Tibial nerve (tissue), 4 donors: ENCODE data around the gene CCK. TPM values are rescaled to one million over a fixed set of nuclear protein-coding genes. Genes with fewer than 3 reads are reported as not detected.

Source experiments
- DNase-seq, 2 donors: peaks; one replicate each; pipeline ENCODE4 v3.0.0-alpha.2; 2019; ENCODE audit warnings: low spot score in 2 of 2
- H3K27ac ChIP-seq, 4 donors: fragments of 200-600 bp; sonication (generic) in 3 of 4; one replicate each; pipeline ENCODE4 v1.5.1; 2017 to 2019; ENCODE audit warnings: mild to moderate bottlenecking in 1 of 4
- H3K27me3 ChIP-seq, 2 donors: fragments of 200-600 bp; sonication (generic) in 1 of 2; one replicate each; pipeline versions ENCODE4 v1.5.1 to v1.6.0; 2017 to 2019
- H3K36me3 ChIP-seq, 3 donors: fragments of 200-600 bp; sonication (generic); one replicate each; pipeline ENCODE4 v1.5.1; 2018 to 2019
- H3K4me1 ChIP-seq, 4 donors: fragments of 200-600 bp; sonication (generic) in 3 of 4; one replicate each; pipeline ENCODE4 v1.5.1; 2017 to 2019
- H3K4me3 ChIP-seq, 4 donors: fragments of 200-600 bp; sonication (generic) in 3 of 4; one replicate each; pipeline ENCODE4 v1.5.1; 2017 to 2019; ENCODE audit warnings: mild to moderate bottlenecking in 1 of 4, moderate library complexity in 1 of 4
- H3K9me3 ChIP-seq, 4 donors: fragments of 200-600 bp; sonication (generic) in 3 of 4; one replicate each; pipeline ENCODE4 v1.5.1; 2017 to 2019
- EP300 ChIP-seq, 2 donors: sonication (generic); formaldehyde crosslinking; IDR thresholded peaks; one replicate each; pipeline ENCODE4 v1.6.1; 2017; ENCODE audit warnings: antibody characterized with exemption in 2 of 2, mild to moderate bottlenecking in 1 of 2
- POLR2A ChIP-seq, 2 donors: fragments of 450-650 bp; IDR thresholded peaks; one replicate each; pipeline ENCODE4 v1.6.1; 2017; ENCODE audit warnings: antibody characterized with exemption in 2 of 2, mild to moderate bottlenecking in 2 of 2, moderate library complexity in 2 of 2
- WGBS, 2 donors: methylation state at CpG; one replicate each; pipeline ENCODE4 v1.1.5; 2018; 5-methylcytosine and 5-hydroxymethylcytosine counted together
- total RNA-seq, 4 donors: library from RNA; depleted of rRNA; stranded (reverse); fragments of >200 nt; gene quantifications; one replicate each; pipeline ENCODE4 v1.1.0, GENCODE V29; 2016
- TF ChIP-seq, protein P1 (sequence below), 5 experiments: fragments of 200-600 bp in 3 of 5; fragments of 450-650 bp in 2 of 5; sonication (generic) in 3 of 5; IDR thresholded peaks; one replicate each; pipeline ENCODE4 v1.5.1; 2016 to 2019; ENCODE audit warnings: antibody characterized with exemption in 5 of 5, mild to moderate bottlenecking in 3 of 5, moderate library complexity in 2 of 5

The CCK gene
- total RNA-seq, 4 donors from 2014 or later: not detected

DNA sequence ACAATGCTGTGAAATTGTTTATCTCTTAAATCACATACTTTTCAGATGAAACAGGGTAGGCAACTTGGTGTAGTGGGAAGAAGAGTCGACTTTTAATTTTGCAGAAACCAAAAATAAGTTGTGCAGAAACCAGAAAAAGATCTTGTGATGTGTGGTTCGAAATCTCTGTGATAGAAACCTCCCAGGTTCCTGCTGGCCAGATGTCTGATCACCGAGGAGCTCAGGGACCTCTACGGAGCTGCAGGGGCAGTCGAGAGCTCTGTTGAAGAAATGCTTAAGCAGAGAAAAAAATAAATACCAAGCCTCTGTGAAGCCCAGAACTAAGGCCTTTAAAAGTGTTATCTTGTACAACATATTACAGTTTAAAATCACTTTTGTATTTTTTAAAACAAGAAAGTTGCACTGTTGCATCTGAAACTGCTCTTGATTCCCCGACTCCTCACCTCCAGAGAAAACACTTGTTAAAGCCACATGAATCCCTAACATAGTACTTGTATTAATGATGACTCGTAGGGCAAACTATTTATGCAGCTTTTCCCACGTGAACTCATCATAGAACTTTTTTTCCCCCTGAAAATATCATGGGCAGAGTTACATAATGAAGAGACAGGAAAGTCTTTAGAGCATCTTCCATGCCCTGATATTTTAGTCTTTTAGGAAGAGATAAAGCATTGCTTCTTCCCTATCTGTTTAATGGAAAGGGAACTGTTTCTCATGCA, 51.3 kb downstream of the CCK start:
- Histone ChIP-seq H3K4me3 (no peak overlapping the region), H3K27ac (peak overlapping the region in 1 of 4 donors; percentile 11), H3K4me1 (peaks cover 0 to 16% (median 0%) of the 10 kb centered on the region in 4 donors), H3K27me3 (no peaks in the 10 kb centered on the region), H3K36me3 (peaks cover 0 to 53% (median 6%) of the 10 kb centered on the region in 3 donors), H3K9me3 (no peaks in the 10 kb centered on the region)
- 45 to 51% methylated on average over 8 of the region's 8 CpGs for WGBS, 2 donors
- TF ChIP-seq POLR2A (IDR thresholded peaks at IDR 0.05) (no peak), EP300 (IDR thresholded peaks at IDR 0.05) (no peak)
- TF ChIP-seq, protein P1, sequence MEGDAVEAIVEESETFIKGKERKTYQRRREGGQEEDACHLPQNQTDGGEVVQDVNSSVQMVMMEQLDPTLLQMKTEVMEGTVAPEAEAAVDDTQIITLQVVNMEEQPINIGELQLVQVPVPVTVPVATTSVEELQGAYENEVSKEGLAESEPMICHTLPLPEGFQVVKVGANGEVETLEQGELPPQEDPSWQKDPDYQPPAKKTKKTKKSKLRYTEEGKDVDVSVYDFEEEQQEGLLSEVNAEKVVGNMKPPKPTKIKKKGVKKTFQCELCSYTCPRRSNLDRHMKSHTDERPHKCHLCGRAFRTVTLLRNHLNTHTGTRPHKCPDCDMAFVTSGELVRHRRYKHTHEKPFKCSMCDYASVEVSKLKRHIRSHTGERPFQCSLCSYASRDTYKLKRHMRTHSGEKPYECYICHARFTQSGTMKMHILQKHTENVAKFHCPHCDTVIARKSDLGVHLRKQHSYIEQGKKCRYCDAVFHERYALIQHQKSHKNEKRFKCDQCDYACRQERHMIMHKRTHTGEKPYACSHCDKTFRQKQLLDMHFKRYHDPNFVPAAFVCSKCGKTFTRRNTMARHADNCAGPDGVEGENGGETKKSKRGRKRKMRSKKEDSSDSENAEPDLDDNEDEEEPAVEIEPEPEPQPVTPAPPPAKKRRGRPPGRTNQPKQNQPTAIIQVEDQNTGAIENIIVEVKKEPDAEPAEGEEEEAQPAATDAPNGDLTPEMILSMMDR (IDR thresholded peaks at IDR 0.05): no peak
- DNase-seq: no peak

DNA sequence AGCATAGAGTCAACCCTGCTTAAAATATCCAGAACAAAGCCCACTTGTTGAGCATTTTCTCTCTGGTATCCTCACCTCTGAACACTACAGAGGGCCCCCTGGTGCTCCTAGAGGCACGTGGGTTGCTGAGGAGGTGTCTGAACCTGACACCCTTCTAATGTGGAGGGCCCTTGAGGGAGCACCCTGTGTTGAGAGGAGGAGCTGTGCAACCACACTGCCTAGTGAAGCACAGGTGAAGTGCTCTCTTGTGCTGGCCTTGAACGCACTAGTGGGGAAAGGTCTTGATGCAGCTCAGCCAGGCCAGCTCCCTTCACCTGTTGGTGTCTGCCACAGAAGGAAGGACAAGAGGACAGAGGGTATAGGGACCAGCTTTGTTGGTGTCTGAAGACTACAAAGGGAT, 51.9 kb downstream of the CCK start:
- no peaks in the 10 kb centered on the region for H3K9me3 ChIP-seq
- TF ChIP-seq EP300 (IDR thresholded peaks at IDR 0.05) (no peak), POLR2A (IDR thresholded peaks at IDR 0.05) (no peak)
- TF ChIP-seq, protein P1 (IDR thresholded peaks at IDR 0.05): no peak
- peaks cover 0 to 16% (median 0%) of the 10 kb centered on the region in 4 donors for H3K4me1 ChIP-seq
- no peak for DNase-seq
- no peaks in the 10 kb centered on the region for H3K27me3 ChIP-seq
- 60 to 62% methylated on average over 2 of the region's 2 CpGs for WGBS, 2 donors
- peaks cover 0 to 53% (median 3%) of the 10 kb centered on the region in 3 donors for H3K36me3 ChIP-seq
- no peak overlapping the region for H3K27ac ChIP-seq
- H3K4me3 ChIP-seq: no peak overlapping the region

GRCh38 chr3:42213417-42213816, 52.6 kb downstream of the CCK start:
- Histone ChIP-seq H3K27ac (no peak overlapping the region), H3K9me3 (no peaks in the 10 kb centered on the region), H3K36me3 (peaks cover 0 to 54% (median 0%) of the 10 kb centered on the region in 3 donors), H3K27me3 (no peaks in the 10 kb centered on the region), H3K4me3 (no peak overlapping the region), H3K4me1 (peaks cover 0 to 16% (median 0%) of the 10 kb centered on the region in 4 donors)
- TF ChIP-seq, protein P1 (IDR thresholded peaks at IDR 0.05): no peak
- TF ChIP-seq POLR2A (IDR thresholded peaks at IDR 0.05) (no peak), EP300 (IDR thresholded peaks at IDR 0.05) (no peak)
- whole genome bisulfite sequencing, 2 donors: 82 to 86% methylated on average over 6 of the region's 6 CpGs
- DNase-seq: no peak

- Histone ChIP-seq H3K27ac (no peak overlapping the region), H3K36me3 (peaks cover 0 to 77% (median 0%) of the 10 kb centered on the region in 3 donors), H3K4me1 (peaks cover 0 to 16% (median 0%) of the 10 kb centered on the region in 4 donors), H3K27me3 (no peaks in the 10 kb centered on the region), H3K9me3 (no peaks in the 10 kb centered on the region), H3K4me3 (no peak overlapping the region)
- TF ChIP-seq EP300 (IDR thresholded peaks at IDR 0.05) (no peak), POLR2A (IDR thresholded peaks at IDR 0.05) (no peak)
- TF ChIP-seq, protein P1 (IDR thresholded peaks at IDR 0.05): no peak
- no peak for DNase-seq
- WGBS, 2 donors: 60 to 96% methylated on average over 2 of the region's 2 CpGs
These were observed 55.3 kb downstream of the CCK start for GRCh38 chr3:42210726-42211125.

DNA sequence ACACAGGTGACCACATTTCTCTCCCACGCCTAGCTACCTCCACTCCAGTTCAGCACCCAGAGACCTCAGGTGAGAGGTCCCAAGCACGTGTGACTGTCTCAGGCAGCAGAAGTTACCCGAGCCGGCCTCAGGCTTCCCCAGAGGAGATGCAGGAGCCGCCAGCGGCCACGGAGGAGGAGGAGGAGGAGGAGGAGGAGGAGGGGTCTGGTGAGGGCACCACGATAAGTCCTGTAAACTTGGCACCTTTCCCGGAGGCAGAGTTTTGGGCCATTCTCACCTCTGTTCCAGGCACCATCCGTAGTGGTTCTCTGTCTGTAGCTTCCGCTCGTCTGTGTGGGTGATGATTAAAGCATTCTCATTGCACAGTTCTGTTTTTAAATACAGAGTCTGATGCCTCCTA, 56.1 kb downstream of the CCK start:
- WGBS, 2 donors: 75 to 76% methylated on average over 10 to 12 of the region's 12 CpGs
- Histone ChIP-seq H3K4me3 (no peak overlapping the region), H3K27ac (no peak overlapping the region), H3K36me3 (peaks cover 0 to 85% (median 0%) of the 10 kb centered on the region in 3 donors), H3K9me3 (no peaks in the 10 kb centered on the region), H3K4me1 (peaks cover 0 to 10% (median 0%) of the 10 kb centered on the region in 4 donors), H3K27me3 (no peaks in the 10 kb centered on the region)
- DNase-seq: no peak
- TF ChIP-seq EP300 (IDR thresholded peaks at IDR 0.05) (no peak), POLR2A (IDR thresholded peaks at IDR 0.05) (no peak)
- TF ChIP-seq, protein P1 (IDR thresholded peaks at IDR 0.05): no peak
